Fibroblast of skin of abdomen (primary cell): ENCODE data around the gene MCM3AP.
"Not testable (repeated sequence)": the region's sequence is repeated elsewhere in the genome, so short reads cannot be mapped to it uniquely, and the experiment has no call there.

ENCODE experiments used
- DNase-seq: peaks from one replicate; pipeline ENCODE4 v3.0.0-alpha.2; 2013

The MCM3AP gene

GRCh38 chr21:46310260-46310659, 24.8 kb upstream of the MCM3AP start:
- not testable (repeated sequence) for DNase-seq

GRCh38 chr21:46308431-46308830, 23.0 kb upstream of the MCM3AP start:
- no peak for DNase-seq

GRCh38 chr21:46307625-46308024, 22.2 kb upstream of the MCM3AP start:
- DNase-seq: peak; percentile 46

- DNase-seq: no peak
Measured at GRCh38 chr21:46304955-46305354, 19.5 kb upstream of the MCM3AP start.

GRCh38 chr21:46304437-46304836, 19.0 kb upstream of the MCM3AP start:
- DNase-seq: no peak

- no peak for DNase-seq
Measured at GRCh38 chr21:46301759-46302158, 16.3 kb upstream of the MCM3AP start.

- DNase-seq: no peak
Measured at GRCh38 chr21:46299167-46299566, 13.8 kb upstream of the MCM3AP start.

GRCh38 chr21:46297338-46298271, 12.2 kb upstream of the MCM3AP start:
- peak; percentile 25 for DNase-seq

GRCh38 chr21:46295996-46296752, 10.8 kb upstream of the MCM3AP start:
- DNase-seq: peak; percentile 90

- peak; percentile 85 for DNase-seq
Measured at GRCh38 chr21:46295177-46295770, 9.9 kb upstream of the MCM3AP start.

GRCh38 chr21:46294647-46295176, 9.3 kb upstream of the MCM3AP start:
- DNase-seq: peak; percentile 68

- DNase-seq: no peak
Measured at GRCh38 chr21:46291561-46291960, 6.2 kb upstream of the MCM3AP start.

GRCh38 chr21:46289655-46290179, 4.3 kb upstream of the MCM3AP start:
- no peak for DNase-seq

- no peak for DNase-seq
Measured at GRCh38 chr21:46287541-46287940, 2.1 kb upstream of the MCM3AP start.

- no peak for DNase-seq
Measured at GRCh38 chr21:46286648-46287002, 1.2 kb upstream of the MCM3AP start.

GRCh38 chr21:46285761-46286647, 593 bp upstream of the MCM3AP start, which contains the start of gene YBEY:
TSS of gene YBEY (plus strand) at chr21:46286342. CDS start at chr21:46286914, 572 bp downstream.
- DNase-seq: peak; percentile 94

- no peak for DNase-seq
Measured at GRCh38 chr21:46284733-46285132, 678 bp downstream of the MCM3AP start.

GRCh38 chr21:46284077-46284644, 1.2 kb downstream of the MCM3AP start:
- no peak for DNase-seq

GRCh38 chr21:46274797-46275390, 10.5 kb downstream of the MCM3AP start:
- no peak for DNase-seq

- DNase-seq: no peak
Measured at GRCh38 chr21:46273341-46273740, 12.1 kb downstream of the MCM3AP start.

GRCh38 chr21:46269466-46269865, 15.9 kb downstream of the MCM3AP start:
- no peak for DNase-seq
